ENCODE results near the gene TRAPPC2. TPM values are rescaled to one million over a fixed set of nuclear protein-coding genes. Genes with fewer than 3 reads are reported as not detected.

The TRAPPC2 gene
- total and polyA plus RNA-seq, 3 donors from 2014 or later = 7.1 to 9.7 (median 8.7) TPM

DNA sequence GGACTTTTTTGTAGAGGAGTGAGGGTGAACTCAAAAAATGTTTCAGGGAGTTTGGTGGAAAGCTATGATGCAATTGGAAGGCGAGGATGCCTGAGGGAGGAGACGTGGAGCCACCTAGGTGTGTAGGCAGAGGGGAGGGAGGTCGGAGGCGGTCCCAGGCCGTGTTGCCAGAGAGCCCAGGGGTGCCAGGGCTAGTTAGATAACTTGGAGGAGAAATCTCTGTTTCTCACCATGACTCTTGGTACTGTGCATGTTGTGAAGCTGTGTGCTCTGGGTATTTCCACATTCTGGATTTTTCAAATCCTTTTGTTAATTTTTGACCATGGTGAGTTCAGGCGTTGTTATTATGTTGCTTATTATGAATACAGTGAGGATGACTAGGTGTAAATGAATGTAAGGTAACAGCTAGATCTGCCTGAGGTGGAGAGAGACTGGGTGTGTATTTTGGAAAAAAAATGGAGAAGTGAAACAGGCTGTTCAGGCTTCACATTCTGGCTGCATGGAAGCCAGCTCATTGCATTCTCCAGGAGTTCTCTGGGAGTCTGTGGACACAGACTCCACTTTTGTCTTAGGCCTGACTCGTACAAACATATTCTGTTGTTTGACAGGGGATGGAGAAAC, 41.0 kb downstream of the TRAPPC2 start:
- WGBS, 2 donors = 64 to 68% methylated on average over 6 to 7 of the region's 7 CpGs
- TF ChIP-seq, protein P1, sequence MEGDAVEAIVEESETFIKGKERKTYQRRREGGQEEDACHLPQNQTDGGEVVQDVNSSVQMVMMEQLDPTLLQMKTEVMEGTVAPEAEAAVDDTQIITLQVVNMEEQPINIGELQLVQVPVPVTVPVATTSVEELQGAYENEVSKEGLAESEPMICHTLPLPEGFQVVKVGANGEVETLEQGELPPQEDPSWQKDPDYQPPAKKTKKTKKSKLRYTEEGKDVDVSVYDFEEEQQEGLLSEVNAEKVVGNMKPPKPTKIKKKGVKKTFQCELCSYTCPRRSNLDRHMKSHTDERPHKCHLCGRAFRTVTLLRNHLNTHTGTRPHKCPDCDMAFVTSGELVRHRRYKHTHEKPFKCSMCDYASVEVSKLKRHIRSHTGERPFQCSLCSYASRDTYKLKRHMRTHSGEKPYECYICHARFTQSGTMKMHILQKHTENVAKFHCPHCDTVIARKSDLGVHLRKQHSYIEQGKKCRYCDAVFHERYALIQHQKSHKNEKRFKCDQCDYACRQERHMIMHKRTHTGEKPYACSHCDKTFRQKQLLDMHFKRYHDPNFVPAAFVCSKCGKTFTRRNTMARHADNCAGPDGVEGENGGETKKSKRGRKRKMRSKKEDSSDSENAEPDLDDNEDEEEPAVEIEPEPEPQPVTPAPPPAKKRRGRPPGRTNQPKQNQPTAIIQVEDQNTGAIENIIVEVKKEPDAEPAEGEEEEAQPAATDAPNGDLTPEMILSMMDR (IDR thresholded peaks at IDR 0.05) = no peak
- no peak for TF ChIP-seq POLR2A (IDR thresholded peaks at IDR 0.05)
- intact Hi-C loops (cut with DNase I; ENCODE audit: low total_unique reads) = no loop called here
- Histone ChIP-seq H3K36me3 (ENCODE audit: low read depth, missing control alignments) (no peaks in the 10 kb centered on the region), H3K27me3 (no peaks in the 10 kb centered on the region), H3K4me3 (no peak overlapping the region), H3K9me3 (no peaks in the 10 kb centered on the region), H3K4me1 (peaks cover 3% of the 10 kb centered on the region), H3K27ac (no peak overlapping the region)
- no peak for DNase-seq

DNA sequence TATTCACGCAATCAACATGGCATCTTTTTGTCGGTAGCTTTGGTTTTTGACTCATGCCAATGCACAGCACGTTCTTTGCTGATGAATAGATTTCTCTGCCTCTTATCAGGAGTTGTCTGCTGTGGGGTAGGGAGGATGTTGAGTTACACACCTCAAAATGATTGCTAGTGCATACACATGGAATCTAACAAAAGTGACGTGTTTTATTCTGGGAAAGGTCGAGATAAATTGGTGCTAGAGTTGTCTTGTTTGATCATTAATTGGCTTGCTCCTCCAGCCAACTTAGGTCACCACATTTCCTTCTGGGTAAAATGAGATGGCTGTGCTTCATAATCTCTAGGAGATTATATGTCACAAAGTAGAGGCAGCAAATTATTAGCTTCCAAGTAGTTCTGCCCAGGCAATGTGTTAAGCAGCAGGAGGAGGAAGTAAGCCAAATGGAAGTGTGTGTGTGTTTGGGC, 41.6 kb downstream of the TRAPPC2 start:
- H3K9me3 ChIP-seq = no peaks in the 10 kb centered on the region
- H3K27ac ChIP-seq = no peak overlapping the region
- intact Hi-C loops (cut with DNase I; ENCODE audit: low total_unique reads) = no loop called here
- no peaks in the 10 kb centered on the region for H3K27me3 ChIP-seq
- no peak for TF ChIP-seq POLR2A (IDR thresholded peaks at IDR 0.05)
- TF ChIP-seq, protein P1 (IDR thresholded peaks at IDR 0.05) = no peak
- 59 to 62% methylated on average over 5 of the region's 5 CpGs for WGBS, 2 donors
- peaks cover 3% of the 10 kb centered on the region for H3K4me1 ChIP-seq
- DNase-seq = no peak
- H3K36me3 ChIP-seq (ENCODE audit: low read depth, missing control alignments) = no peaks in the 10 kb centered on the region
- no peak overlapping the region for H3K4me3 ChIP-seq

DNA sequence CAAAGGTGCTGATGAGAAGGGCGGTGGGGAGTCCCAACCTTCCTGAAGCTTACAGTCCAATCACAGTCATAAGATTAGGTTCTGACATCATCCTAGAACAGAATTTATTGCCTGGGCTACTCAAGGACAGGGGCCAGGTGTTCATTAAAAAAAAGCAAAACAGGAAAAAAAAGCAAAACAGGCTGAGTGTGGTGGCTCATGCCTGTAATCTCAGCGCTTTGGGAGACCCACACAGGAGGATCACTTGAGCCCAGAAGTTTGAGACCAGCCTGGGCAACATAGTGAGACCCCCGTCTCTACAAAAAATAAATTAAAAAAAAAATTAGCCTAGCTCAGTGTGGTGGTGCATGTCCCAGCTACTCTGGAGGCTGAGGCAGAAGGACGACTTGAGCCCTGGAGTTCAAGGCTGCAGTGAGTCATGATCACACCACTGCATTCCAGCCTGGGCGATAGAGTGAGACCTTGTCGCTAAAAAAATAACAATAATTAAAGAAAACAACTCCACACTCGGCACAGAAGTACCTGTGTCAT, 42.5 kb downstream of the TRAPPC2 start:
- Histone ChIP-seq H3K27me3 (no peaks in the 10 kb centered on the region), H3K9me3 (no peaks in the 10 kb centered on the region), H3K36me3 (ENCODE audit: low read depth, missing control alignments) (no peaks in the 10 kb centered on the region), H3K27ac (no peak overlapping the region), H3K4me1 (peaks cover 3% of the 10 kb centered on the region), H3K4me3 (no peak overlapping the region)
- intact Hi-C loops (cut with DNase I; ENCODE audit: low total_unique reads) = no loop called here
- 54 to 60% methylated on average over 5 to 7 of the region's 7 CpGs for WGBS, 2 donors
- DNase-seq = no peak
- TF ChIP-seq, protein P1 (IDR thresholded peaks at IDR 0.05) = no peak
- no peak for TF ChIP-seq POLR2A (IDR thresholded peaks at IDR 0.05)

DNA sequence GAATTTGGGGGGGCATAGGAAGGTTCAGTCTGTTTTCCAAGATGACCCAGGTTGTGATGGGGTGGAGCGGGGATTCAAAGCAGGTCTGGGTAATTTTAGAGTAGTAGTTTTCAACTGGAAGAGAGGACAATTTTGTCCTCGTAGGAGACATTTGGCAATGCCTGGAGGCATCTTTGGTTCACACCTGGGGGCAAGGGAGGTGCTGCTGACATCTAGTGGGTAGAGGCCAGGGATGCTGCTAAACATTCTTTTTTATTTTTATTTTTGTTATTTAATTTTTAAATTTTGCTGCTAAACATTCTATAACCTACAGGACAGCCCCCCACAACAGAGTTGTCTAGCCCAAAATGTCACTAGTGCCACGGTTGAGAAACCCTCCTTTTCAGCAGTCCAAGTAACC, 43.6 kb downstream of the TRAPPC2 start:
- no peak overlapping the region for H3K4me3 ChIP-seq
- H3K4me1 ChIP-seq = peaks cover 3% of the 10 kb centered on the region
- no peaks in the 10 kb centered on the region for H3K9me3 ChIP-seq
- no peaks in the 10 kb centered on the region for H3K36me3 ChIP-seq (ENCODE audit: low read depth, missing control alignments)
- H3K27me3 ChIP-seq = no peaks in the 10 kb centered on the region
- H3K27ac ChIP-seq = peak overlapping the region in 1 of 2 donors; percentile 93
- DNase-seq = no peak
- intact Hi-C loops (cut with DNase I; ENCODE audit: low total_unique reads) = no loop called here
- WGBS, 2 donors = 41 to 57% methylated on average over 3 of the region's 3 CpGs
- TF ChIP-seq, protein P1 (IDR thresholded peaks at IDR 0.05) = no peak
- no peak for TF ChIP-seq POLR2A (IDR thresholded peaks at IDR 0.05)

All from testis (tissue), 3 donors.